CD4-positive, alpha-beta memory T cell (primary cell): ENCODE data around the gene ECHDC3. TPM values are rescaled to one million over a fixed set of nuclear protein-coding genes. Genes with fewer than 3 reads are reported as not detected.
A peak's percentile ranks its signal among the peaks of the same experiment; 100 is the strongest.

Source experiments
- CTCF ChIA-PET: fragments of 350-600 bp; sonication (Branson Sonifier 250); formaldehyde crosslinking; loops from one replicate; lab custom pipeline; 2021; ENCODE audit warnings: inconsistent platforms; ENCODE audit not compliant: partially characterized antibody; lab: Charles Lee
- POLR2A ChIA-PET: fragments of 350-600 bp; sonication (Branson Sonifier 250); formaldehyde crosslinking; loops from one replicate; lab custom pipeline; 2021; ENCODE audit not compliant: partially characterized antibody; lab: Charles Lee
- DNase-seq, 5 donors: peaks; one replicate each; pipeline versions ENCODE4 v3.0.0 to v3.0.0-alpha.2; 2020 to 2022; ENCODE audit warnings: mixed read lengths in 1 of 5
- H3K27ac ChIP-seq: one replicate; pipeline ENCODE4 v1.7.0; 2013; ENCODE audit warnings: low read depth, low read length
- H3K27me3 ChIP-seq: 2 replicates; pipeline ENCODE4 v1.7.0; 2013; ENCODE audit warnings: mild to moderate bottlenecking, low read length, moderate library complexity; ENCODE audit not compliant: insufficient read depth
- H3K36me3 ChIP-seq: 2 replicates; pipeline ENCODE4 v1.7.0; 2013; ENCODE audit warnings: mild to moderate bottlenecking, low read length, moderate library complexity; ENCODE audit not compliant: insufficient read depth
- H3K4me1 ChIP-seq: 2 replicates; pipeline ENCODE4 v1.7.0; 2013; ENCODE audit warnings: mild to moderate bottlenecking, low read length, moderate library complexity; ENCODE audit not compliant: insufficient read depth
- H3K4me3 ChIP-seq, 2 donors: one replicate each; pipeline ENCODE4 v1.7.0; 2013; ENCODE audit warnings: low read length in 2 of 2, mild to moderate bottlenecking in 1 of 2
- H3K9me3 ChIP-seq, 2 donors: one replicate each; pipeline ENCODE4 v1.7.0; 2013; ENCODE audit warnings: low read length in 2 of 2, control low read depth in 1 of 2; ENCODE audit not compliant: control insufficient read depth in 1 of 2
- H3K27ac Mint-ChIP-seq, 7 donors: one replicate each; pipeline ENCODE4 v1.8.0; 2020 to 2021; ENCODE audit warnings: mixed read lengths in 7 of 7, mild to moderate bottlenecking in 6 of 7, inconsistent platforms in 3 of 7, moderate library complexity in 3 of 7
- H3K27me3 Mint-ChIP-seq, 2 donors: one replicate each; pipeline ENCODE4 v1.8.0; 2020 to 2021; ENCODE audit warnings: mixed read lengths in 2 of 2
- H3K36me3 Mint-ChIP-seq, 2 donors: one replicate each; pipeline ENCODE4 v1.8.0; 2020 to 2021; ENCODE audit warnings: mixed read lengths in 2 of 2, inconsistent platforms in 1 of 2, mild to moderate bottlenecking in 1 of 2
- H3K4me1 Mint-ChIP-seq, 4 donors: one replicate each; pipeline ENCODE4 v1.8.0; 2020 to 2021; ENCODE audit warnings: mixed read lengths in 4 of 4, mild to moderate bottlenecking in 1 of 4
- H3K4me3 Mint-ChIP-seq, 8 donors: one replicate each; pipeline ENCODE4 v1.8.0; 2020 to 2021; ENCODE audit warnings: mixed read lengths in 8 of 8, mild to moderate bottlenecking in 7 of 8, moderate library complexity in 6 of 8, inconsistent platforms in 3 of 8
- H3K9me3 Mint-ChIP-seq, 8 donors: one replicate each; pipeline ENCODE4 v1.8.0; 2020 to 2021; ENCODE audit warnings: mixed read lengths in 8 of 8, mild to moderate bottlenecking in 5 of 8, inconsistent platforms in 3 of 8, moderate library complexity in 1 of 8
- intact Hi-C: fragments of 100-400 bp; cut with micrococcal nuclease; formaldehyde crosslinking; loops from one replicate; pipeline ENCODE4 v1.15.1; 2023
- polyA plus RNA-seq, 2 donors: library from polyadenylated mRNA; unstranded; fragments of 300-500 nt; fragmentation: Illumina TruSeq; gene quantifications; one replicate each; pipeline ENCODE4 v1.2.3, GENCODE V29; 2021
- total RNA-seq, 2 experiments: library from RNA; stranded (reverse); gene quantifications; one replicate each; pipeline ENCODE4 v1.2.3, GENCODE V29; 2021

ECHDC3 gene
- total RNA-seq (under 1 TPM; 0.47 to 0.49 TPM), polyA plus RNA-seq (under 1 TPM in 1 of 2 donors, not detected in 1; 0.14 TPM)

GRCh38 chr10:11742009-11742778 is at the start of gene ECHDC3:
TSS of gene ECHDC3 (plus strand) at chr10:11742382. CDS start at chr10:11742577, 195 bp downstream.
- Histone ChIP-seq H3K27me3 (no peaks in the 10 kb centered on the region), H3K36me3 (no peaks in the 10 kb centered on the region), H3K4me1 (peaks cover 7% of the 10 kb centered on the region), H3K9me3 (no peaks in the 10 kb centered on the region), H3K27ac (no peak within 1 kb of the TSS), H3K4me3 (peak within 1 kb of the TSS in 1 of 2 donors; percentile 19)
- Mint-ChIP-seq H3K4me3 (peak within 1 kb of the TSS; percentile 43 to 84 (median 76)), H3K27me3 (peaks cover 12 to 13% of the 10 kb centered on the region in 2 donors), H3K9me3 (peaks cover 0 to 8% (median 2%) of the 10 kb centered on the region in 8 donors), H3K36me3 (peaks cover 0 to 7% of the 10 kb centered on the region in 2 donors), H3K27ac (peak within 1 kb of the TSS in 1 of 7 donors; percentile 64), H3K4me1 (peaks cover 4 to 19% (median 11%) of the 10 kb centered on the region in 4 donors)
- ChIA-PET CTCF (interaction anchor here (1.2 kb wide), 1 partner anchor 16 kb away, joined by 5 read pairs; no protein-coding TSS in a partner anchor), POLR2A (interaction anchor here (0.7 kb wide), 1 partner anchor 217 kb away, joined by 3 read pairs; no protein-coding TSS in a partner anchor)
- DNase-seq, result peak; percentile 17 to 48 (median 37)
- intact Hi-C loops, result loop anchor here (10.0 kb wide), 1 partner anchor 57 kb away; no protein-coding TSS in a partner anchor

- Mint-ChIP-seq H3K4me1 (peaks cover 0 to 9% (median 3%) of the 10 kb centered on the region in 4 donors), H3K27ac (no peak overlapping the region), H3K4me3 (no peak overlapping the region), H3K27me3 (peaks cover 1 to 2% of the 10 kb centered on the region in 2 donors), H3K9me3 (no peaks in the 10 kb centered on the region), H3K36me3 (no peaks in the 10 kb centered on the region)
- no peaks in the 10 kb centered on the region for H3K4me1 ChIP-seq
- H3K9me3 ChIP-seq, result no peaks in the 10 kb centered on the region
- no peaks in the 10 kb centered on the region for H3K36me3 ChIP-seq
- H3K4me3 ChIP-seq, result no peak overlapping the region
- intact Hi-C loops, result no loop called here
- no peaks in the 10 kb centered on the region for H3K27me3 ChIP-seq
- H3K27ac ChIP-seq, result no peak overlapping the region
- ChIA-PET CTCF (no interaction called here), POLR2A (no interaction called here)
- no peak for DNase-seq
These were observed 48.8 kb upstream of the ECHDC3 start for GRCh38 chr10:11693376-11693775.

- H3K4me1 ChIP-seq, result no peaks in the 10 kb centered on the region
- ChIA-PET POLR2A (no interaction called here), CTCF (interaction anchor here (1.1 kb wide), 2 partner anchors 32 to 233 kb away, joined by 3 read pairs; no protein-coding TSS in a partner anchor)
These were observed 46.4 kb upstream of the ECHDC3 start for GRCh38 chr10:11695779-11696178.

GRCh38 chr10:11697718-11698527 is 44.3 kb upstream of the ECHDC3 start:
- no peaks in the 10 kb centered on the region for H3K27me3 ChIP-seq
- H3K9me3 ChIP-seq, result no peaks in the 10 kb centered on the region
- no peaks in the 10 kb centered on the region for H3K36me3 ChIP-seq
- Mint-ChIP-seq H3K36me3 (no peaks in the 10 kb centered on the region), H3K9me3 (no peaks in the 10 kb centered on the region), H3K4me3 (no peak overlapping the region), H3K27ac (peak overlapping the region in 2 of 7 donors; percentile 2 to 55), H3K27me3 (peaks cover 0 to 2% of the 10 kb centered on the region in 2 donors), H3K4me1 (no peaks in the 10 kb centered on the region)
- no peaks in the 10 kb centered on the region for H3K4me1 ChIP-seq
- no peak overlapping the region for H3K27ac ChIP-seq
- CTCF ChIA-PET, result no interaction called here
- intact Hi-C loops, result no loop called here
- no peak overlapping the region for H3K4me3 ChIP-seq
- POLR2A ChIA-PET, result no interaction called here
- no peak for DNase-seq

More at GRCh38 chr10:11695779-11696178, 46.4 kb upstream of the ECHDC3 start:
- H3K27me3 ChIP-seq, result no peaks in the 10 kb centered on the region
- H3K27ac ChIP-seq, result no peak overlapping the region
- peaks cover 1 to 2% of the 10 kb centered on the region in 2 donors for H3K27me3 Mint-ChIP-seq
- intact Hi-C loops, result no loop called here
- H3K4me1 Mint-ChIP-seq, result no peaks in the 10 kb centered on the region
- H3K4me3 ChIP-seq, result no peak overlapping the region
- no peak overlapping the region for H3K4me3 Mint-ChIP-seq
- H3K9me3 ChIP-seq, result no peaks in the 10 kb centered on the region
- no peaks in the 10 kb centered on the region for H3K9me3 Mint-ChIP-seq
- H3K36me3 ChIP-seq, result no peaks in the 10 kb centered on the region
- no peaks in the 10 kb centered on the region for H3K36me3 Mint-ChIP-seq
- no peak overlapping the region for H3K27ac Mint-ChIP-seq
- no peak for DNase-seq

- H3K9me3 ChIP-seq, result no peaks in the 10 kb centered on the region
- no peaks in the 10 kb centered on the region for H3K27me3 ChIP-seq
- no peaks in the 10 kb centered on the region for H3K9me3 Mint-ChIP-seq
- H3K27ac ChIP-seq, result no peak overlapping the region
- no peaks in the 10 kb centered on the region for H3K4me1 Mint-ChIP-seq
- no peaks in the 10 kb centered on the region for H3K36me3 Mint-ChIP-seq
- POLR2A ChIA-PET, result no interaction called here
- DNase-seq, result no peak
- no peaks in the 10 kb centered on the region for H3K36me3 ChIP-seq
- H3K27me3 Mint-ChIP-seq, result peaks cover 0 to 4% of the 10 kb centered on the region in 2 donors
- H3K27ac Mint-ChIP-seq, result peak overlapping the region in 1 of 7 donors; percentile 13
- H3K4me1 ChIP-seq, result no peaks in the 10 kb centered on the region
- no peak overlapping the region for H3K4me3 ChIP-seq
- intact Hi-C loops, result no loop called here
- H3K4me3 Mint-ChIP-seq, result no peak overlapping the region
- CTCF ChIA-PET, result no interaction called here
These were observed 43.3 kb upstream of the ECHDC3 start for GRCh38 chr10:11698691-11699549.

GRCh38 chr10:11699550-11700097 is 42.6 kb upstream of the ECHDC3 start:
- no peaks in the 10 kb centered on the region for H3K9me3 Mint-ChIP-seq
- ChIA-PET CTCF (no interaction called here), POLR2A (no interaction called here)
- Histone ChIP-seq H3K27me3 (no peaks in the 10 kb centered on the region), H3K36me3 (no peaks in the 10 kb centered on the region), H3K27ac (no peak overlapping the region), H3K4me3 (no peak overlapping the region), H3K4me1 (no peaks in the 10 kb centered on the region), H3K9me3 (no peaks in the 10 kb centered on the region)
- H3K27ac Mint-ChIP-seq, result peak overlapping the region in 1 of 7 donors; percentile 13
- no peaks in the 10 kb centered on the region for H3K36me3 Mint-ChIP-seq
- intact Hi-C loops, result no loop called here
- peaks cover 1 to 4% of the 10 kb centered on the region in 2 donors for H3K27me3 Mint-ChIP-seq
- DNase-seq, result no peak
- H3K4me1 Mint-ChIP-seq, result no peaks in the 10 kb centered on the region
- no peak overlapping the region for H3K4me3 Mint-ChIP-seq
